GM18909 (cell line): ENCODE measurements around the gene LHX1.

Experiments
- ATAC-seq: cut with Tn5 transposase; IDR thresholded peaks from one replicate; pipeline ENCODE4 v1.9.1; 2021; ENCODE audit warnings: mild to moderate bottlenecking; ENCODE audit not compliant: unreplicated experiment, poor library complexity

The LHX1 gene

GRCh38 chr17:36921095-36921851, 16.0 kb upstream of the LHX1 start:
- ATAC-seq, result no peak

GRCh38 chr17:36922175-36922574, 15.1 kb upstream of the LHX1 start:
- no peak for ATAC-seq

- ATAC-seq, result no peak
These were observed 13.5 kb upstream of the LHX1 start for GRCh38 chr17:36923814-36924221.

- no peak for ATAC-seq
These were observed 11.0 kb upstream of the LHX1 start for GRCh38 chr17:36926226-36926625.

GRCh38 chr17:36926701-36927100, 10.6 kb upstream of the LHX1 start:
- no peak for ATAC-seq

GRCh38 chr17:36928471-36929345, 8.6 kb upstream of the LHX1 start:
- ATAC-seq, result no peak

- ATAC-seq, result no peak
These were observed 7.3 kb upstream of the LHX1 start for GRCh38 chr17:36929851-36930582.

GRCh38 chr17:36930583-36930900, 6.7 kb upstream of the LHX1 start:
- ATAC-seq, result no peak

- no peak for ATAC-seq
These were observed 6.1 kb upstream of the LHX1 start for GRCh38 chr17:36931096-36931696.

GRCh38 chr17:36931697-36932382, 5.4 kb upstream of the LHX1 start:
- ATAC-seq, result no peak

- no peak for ATAC-seq
These were observed 4.9 kb upstream of the LHX1 start for GRCh38 chr17:36932383-36932693.

- no peak for ATAC-seq
These were observed 4.4 kb upstream of the LHX1 start for GRCh38 chr17:36932694-36933511.

GRCh38 chr17:36933512-36934143, 3.6 kb upstream of the LHX1 start:
- ATAC-seq, result no peak

GRCh38 chr17:36934144-36934691, 3.1 kb upstream of the LHX1 start:
- ATAC-seq, result no peak

- ATAC-seq, result no peak
These were observed 2.3 kb upstream of the LHX1 start for GRCh38 chr17:36934692-36935630.

- ATAC-seq, result no peak
These were observed 1.4 kb upstream of the LHX1 start for GRCh38 chr17:36935671-36936454.

GRCh38 chr17:36936455-36937000, 747 bp upstream of the LHX1 start:
- no peak for ATAC-seq
